HL-60 (cell line): ENCODE measurements around the gene PLA2G3.

ENCODE experiments used
- DNase-seq, 2 experiments: peaks; one replicate each; pipeline ENCODE4 v3.0.0-alpha.2; 2010 to 2020; ENCODE audit warnings: low read depth in 1 of 2, low spot score in 1 of 2
- H3K27ac ChIP-seq: fragments of 250-450 bp; sonication (Bioruptor Pico); replicated peaks from 2 replicates; pipeline ENCODE4 v1.5.1; 2020; ENCODE audit warnings: mild to moderate bottlenecking, moderate library complexity
- H3K27me3 ChIP-seq: fragments of 250-450 bp; sonication (Bioruptor Pico); 2 replicates; pipeline ENCODE4 v1.5.1; 2021; ENCODE audit warnings: mild to moderate bottlenecking, moderate library complexity; ENCODE audit not compliant: insufficient read depth, poor library complexity, severe bottlenecking
- H3K4me3 ChIP-seq: replicated peaks from 2 replicates; pipeline ENCODE4 v1.5.1; 2011; ENCODE audit warnings: mild to moderate bottlenecking, control low read depth, low read length; ENCODE audit not compliant: insufficient read depth
- CTCF ChIP-seq: IDR thresholded peaks from one replicate; pipeline ENCODE4 v1.5.1; 2011; ENCODE audit warnings: low read length, control low read depth, inconsistent platforms; ENCODE audit not compliant: insufficient read depth
- GABPA ChIP-seq: IDR thresholded peaks from 2 replicates; pipeline ENCODE4 v1.6.1; 2012; ENCODE audit warnings: low read depth
- POLR2AphosphoS5 ChIP-seq: IDR thresholded peaks from 2 replicates; pipeline ENCODE4 v1.6.1; 2012; ENCODE audit warnings: low read depth
- SPI1 ChIP-seq: IDR thresholded peaks from 2 replicates; pipeline ENCODE4 v1.6.1; 2012; ENCODE audit warnings: low read depth, mild to moderate bottlenecking, borderline replicate concordance
- TF ChIP-seq, protein P1 (sequence below): IDR thresholded peaks from 2 replicates; pipeline ENCODE4 v1.6.1; 2012; ENCODE audit warnings: low read depth; ENCODE audit not compliant: insufficient replicate concordance

Gene PLA2G3

DNA sequence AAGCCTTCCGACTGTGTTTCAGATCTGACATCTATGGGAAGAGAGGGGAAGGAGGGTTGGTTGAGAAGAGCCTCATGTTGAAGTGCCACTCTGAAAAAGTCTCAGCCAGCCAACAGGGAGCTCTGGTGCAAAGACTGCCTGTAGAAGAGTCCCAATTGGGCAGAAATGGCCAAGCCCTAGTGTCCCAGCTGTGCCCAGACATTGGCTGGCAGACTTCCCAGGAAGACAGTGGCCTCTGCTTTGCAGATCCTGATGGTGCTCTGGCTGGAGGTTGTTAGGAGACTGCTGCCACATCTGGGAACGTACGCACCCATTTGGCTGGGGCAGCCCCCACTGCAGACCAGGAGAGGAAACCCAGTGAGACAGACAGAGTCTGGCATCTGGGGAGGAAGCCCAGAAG, 3.2 kb upstream of the PLA2G3 start:
- TF ChIP-seq, protein P1, sequence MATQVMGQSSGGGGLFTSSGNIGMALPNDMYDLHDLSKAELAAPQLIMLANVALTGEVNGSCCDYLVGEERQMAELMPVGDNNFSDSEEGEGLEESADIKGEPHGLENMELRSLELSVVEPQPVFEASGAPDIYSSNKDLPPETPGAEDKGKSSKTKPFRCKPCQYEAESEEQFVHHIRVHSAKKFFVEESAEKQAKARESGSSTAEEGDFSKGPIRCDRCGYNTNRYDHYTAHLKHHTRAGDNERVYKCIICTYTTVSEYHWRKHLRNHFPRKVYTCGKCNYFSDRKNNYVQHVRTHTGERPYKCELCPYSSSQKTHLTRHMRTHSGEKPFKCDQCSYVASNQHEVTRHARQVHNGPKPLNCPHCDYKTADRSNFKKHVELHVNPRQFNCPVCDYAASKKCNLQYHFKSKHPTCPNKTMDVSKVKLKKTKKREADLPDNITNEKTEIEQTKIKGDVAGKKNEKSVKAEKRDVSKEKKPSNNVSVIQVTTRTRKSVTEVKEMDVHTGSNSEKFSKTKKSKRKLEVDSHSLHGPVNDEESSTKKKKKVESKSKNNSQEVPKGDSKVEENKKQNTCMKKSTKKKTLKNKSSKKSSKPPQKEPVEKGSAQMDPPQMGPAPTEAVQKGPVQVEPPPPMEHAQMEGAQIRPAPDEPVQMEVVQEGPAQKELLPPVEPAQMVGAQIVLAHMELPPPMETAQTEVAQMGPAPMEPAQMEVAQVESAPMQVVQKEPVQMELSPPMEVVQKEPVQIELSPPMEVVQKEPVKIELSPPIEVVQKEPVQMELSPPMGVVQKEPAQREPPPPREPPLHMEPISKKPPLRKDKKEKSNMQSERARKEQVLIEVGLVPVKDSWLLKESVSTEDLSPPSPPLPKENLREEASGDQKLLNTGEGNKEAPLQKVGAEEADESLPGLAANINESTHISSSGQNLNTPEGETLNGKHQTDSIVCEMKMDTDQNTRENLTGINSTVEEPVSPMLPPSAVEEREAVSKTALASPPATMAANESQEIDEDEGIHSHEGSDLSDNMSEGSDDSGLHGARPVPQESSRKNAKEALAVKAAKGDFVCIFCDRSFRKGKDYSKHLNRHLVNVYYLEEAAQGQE, result no peak
- TF ChIP-seq SPI1, result no peak
- no peak for TF ChIP-seq POLR2AphosphoS5
- no peak for TF ChIP-seq GABPA
- no peak for TF ChIP-seq CTCF
- no peaks in the 10 kb centered on the region for H3K27me3 ChIP-seq
- no peak for DNase-seq
- no peak overlapping the region for H3K27ac ChIP-seq
- H3K4me3 ChIP-seq, result no peak overlapping the region

GRCh38 chr22:31143038-31143437, 2.7 kb upstream of the PLA2G3 start:
- Histone ChIP-seq H3K27me3 (no peaks in the 10 kb centered on the region), H3K27ac (no peak overlapping the region), H3K4me3 (no peak overlapping the region)
- DNase-seq, result no peak
- no peak for TF ChIP-seq GABPA
- no peak for TF ChIP-seq CTCF

GRCh38 chr22:31142285-31142684, 2.0 kb upstream of the PLA2G3 start:
- no peaks in the 10 kb centered on the region for H3K27me3 ChIP-seq
- no peak overlapping the region for H3K27ac ChIP-seq
- TF ChIP-seq, protein P1, result no peak
- TF ChIP-seq SPI1 (no peak), CTCF (no peak), GABPA (no peak), POLR2AphosphoS5 (no peak)
- H3K4me3 ChIP-seq, result no peak overlapping the region
- DNase-seq, result no peak

DNA sequence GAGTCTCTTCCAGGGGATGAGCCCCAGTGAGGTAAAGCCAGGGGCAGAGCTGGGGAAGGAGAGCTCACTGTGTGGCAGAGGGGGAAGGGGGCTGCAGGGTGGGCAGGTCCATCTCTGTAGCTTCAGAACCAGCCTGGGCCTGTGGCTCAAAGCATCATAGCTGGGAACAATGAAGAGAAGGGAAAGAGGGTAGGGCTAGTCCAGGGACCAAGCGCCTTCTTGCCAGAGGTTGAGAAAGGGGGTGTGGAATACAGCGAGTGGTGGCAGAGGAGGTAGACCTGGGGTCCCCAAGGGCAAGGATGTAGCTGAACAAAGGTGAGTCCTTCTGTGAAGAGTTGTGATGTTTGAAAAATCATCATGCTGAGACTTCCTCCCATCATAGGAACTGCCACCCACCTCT, 1.2 kb upstream of the PLA2G3 start:
- TF ChIP-seq POLR2AphosphoS5 (no peak), GABPA (no peak), SPI1 (no peak), CTCF (no peak)
- TF ChIP-seq, protein P1, result no peak
- no peak for DNase-seq

More for the DNA sequence above, 1.2 kb upstream of the PLA2G3 start:
- Histone ChIP-seq H3K27ac (no peak overlapping the region), H3K4me3 (no peak overlapping the region), H3K27me3 (no peaks in the 10 kb centered on the region)
